Measurements from ENCODE around the gene ZFYVE9.

ZFYVE9 gene

GRCh38 chr1:52234708-52235107 is 92.8 kb downstream of the ZFYVE9 start:
- Histone ChIP-seq H4K8ac (ENCODE audit: low read depth, low read length) (no peak overlapping the region), H3K23ac (ENCODE audit: low read length) (no peak overlapping the region), H3K9ac (ENCODE audit: low read length) (no peak overlapping the region), H3K9me3 (ENCODE audit: insufficient read depth, low read depth, low read length) (no peaks in the 10 kb centered on the region), H3K27ac (ENCODE audit: low read depth, low read length) (no peak overlapping the region), H3K14ac (ENCODE audit: low read length) (no peak overlapping the region), H2BK5ac (ENCODE audit: low read depth, low read length, poor library complexity) (no peak overlapping the region), H3K4me3 (ENCODE audit: low read depth, low read length) (no peak overlapping the region), H3K4me1 (ENCODE audit: control insufficient read depth in 1 of 2, insufficient read depth in 2 of 2, low read length in 2 of 2) (peaks cover 2% of the 10 kb centered on the region in 2 experiments), H3K4me2 (ENCODE audit: low read length) (no peak overlapping the region), H2BK12ac (ENCODE audit: low read length) (no peak overlapping the region), H3K4ac (ENCODE audit: low read depth, low read length) (no peak overlapping the region), H2BK120ac (ENCODE audit: insufficient read depth, low read length, poor library complexity) (no peak overlapping the region), H3K36me3 (ENCODE audit: control insufficient read depth in 1 of 2, insufficient read depth in 2 of 2, low read length in 2 of 2) (no peaks in the 10 kb centered on the region), H3K27me3 (ENCODE audit: insufficient read depth, low read length) (no peaks in the 10 kb centered on the region), H3K79me2 (ENCODE audit: control insufficient read depth, insufficient read depth, low read length, poor library complexity) (no peaks in the 10 kb centered on the region), H4K12ac (ENCODE audit: low read depth, low read length) (no peak overlapping the region), H2AK5ac (ENCODE audit: low read length) (no peak overlapping the region), H3K18ac (ENCODE audit: low read length) (no peak overlapping the region), H4K91ac (ENCODE audit: low read depth, low read length) (no peak overlapping the region), H2AFZ (ENCODE audit: insufficient read depth, low read length, poor library complexity) (no peak overlapping the region), H3K79me1 (ENCODE audit: low read length) (no peaks in the 10 kb centered on the region)
- DNase-seq = no peak

GRCh38 chr1:52235646-52236045 is 93.8 kb downstream of the ZFYVE9 start:
- no peak overlapping the region for H2BK12ac ChIP-seq (ENCODE audit: low read length)
- no peaks in the 10 kb centered on the region for H3K36me3 ChIP-seq (ENCODE audit: control insufficient read depth in 1 of 2, insufficient read depth in 2 of 2, low read length in 2 of 2)
- H3K4me1 ChIP-seq (ENCODE audit: control insufficient read depth in 1 of 2, insufficient read depth in 2 of 2, low read length in 2 of 2) = peaks cover 2 to 4% of the 10 kb centered on the region in 2 experiments
- H3K27me3 ChIP-seq (ENCODE audit: insufficient read depth, low read length) = no peaks in the 10 kb centered on the region
- WGBS (ENCODE audit: extremely low coverage, insufficient coverage, insufficient read length) = no CpG with 5 or more reads among the region's 2 CpGs
- H3K4me2 ChIP-seq (ENCODE audit: low read length) = no peak overlapping the region
- H4K91ac ChIP-seq (ENCODE audit: low read depth, low read length) = no peak overlapping the region
- no peak overlapping the region for H4K8ac ChIP-seq (ENCODE audit: low read depth, low read length)
- H3K79me2 ChIP-seq (ENCODE audit: control insufficient read depth, insufficient read depth, low read length, poor library complexity) = no peaks in the 10 kb centered on the region
- H2BK120ac ChIP-seq (ENCODE audit: insufficient read depth, low read length, poor library complexity) = no peak overlapping the region
- no peak overlapping the region for H3K9ac ChIP-seq (ENCODE audit: low read length)
- H3K18ac ChIP-seq (ENCODE audit: low read length) = no peak overlapping the region
- H3K9me3 ChIP-seq (ENCODE audit: insufficient read depth, low read depth, low read length) = no peaks in the 10 kb centered on the region
- H3K27ac ChIP-seq (ENCODE audit: low read depth, low read length) = no peak overlapping the region
- no peak overlapping the region for H4K12ac ChIP-seq (ENCODE audit: low read depth, low read length)
- no peak overlapping the region for H3K4ac ChIP-seq (ENCODE audit: low read depth, low read length)
- H2AFZ ChIP-seq (ENCODE audit: insufficient read depth, low read length, poor library complexity) = no peak overlapping the region
- no peak overlapping the region for H2AK5ac ChIP-seq (ENCODE audit: low read length)
- no peaks in the 10 kb centered on the region for H3K79me1 ChIP-seq (ENCODE audit: low read length)
- no peak overlapping the region for H2BK5ac ChIP-seq (ENCODE audit: low read depth, low read length, poor library complexity)
- no peak overlapping the region for H3K14ac ChIP-seq (ENCODE audit: low read length)
- no peak for DNase-seq
- no peak overlapping the region for H3K23ac ChIP-seq (ENCODE audit: low read length)
- no peak overlapping the region for H3K4me3 ChIP-seq (ENCODE audit: low read depth, low read length)

GRCh38 chr1:52237430-52237829 is 95.5 kb downstream of the ZFYVE9 start:
- Histone ChIP-seq H3K79me2 (ENCODE audit: control insufficient read depth, insufficient read depth, low read length, poor library complexity) (no peaks in the 10 kb centered on the region), H3K9ac (ENCODE audit: low read length) (no peak overlapping the region), H2AFZ (ENCODE audit: insufficient read depth, low read length, poor library complexity) (no peak overlapping the region), H3K4ac (ENCODE audit: low read depth, low read length) (no peak overlapping the region), H2BK120ac (ENCODE audit: insufficient read depth, low read length, poor library complexity) (no peak overlapping the region), H2BK5ac (ENCODE audit: low read depth, low read length, poor library complexity) (no peak overlapping the region), H3K4me3 (ENCODE audit: low read depth, low read length) (no peak overlapping the region), H3K4me2 (ENCODE audit: low read length) (no peak overlapping the region), H3K9me3 (ENCODE audit: insufficient read depth, low read depth, low read length) (no peaks in the 10 kb centered on the region), H3K79me1 (ENCODE audit: low read length) (no peaks in the 10 kb centered on the region), H3K4me1 (ENCODE audit: control insufficient read depth in 1 of 2, insufficient read depth in 2 of 2, low read length in 2 of 2) (peaks cover 2 to 4% of the 10 kb centered on the region in 2 experiments), H3K18ac (ENCODE audit: low read length) (no peak overlapping the region), H2BK12ac (ENCODE audit: low read length) (no peak overlapping the region), H3K23ac (ENCODE audit: low read length) (no peak overlapping the region), H4K12ac (ENCODE audit: low read depth, low read length) (no peak overlapping the region), H4K8ac (ENCODE audit: low read depth, low read length) (no peak overlapping the region), H3K27ac (ENCODE audit: low read depth, low read length) (no peak overlapping the region), H3K14ac (ENCODE audit: low read length) (no peak overlapping the region), H2AK5ac (ENCODE audit: low read length) (no peak overlapping the region), H3K27me3 (ENCODE audit: insufficient read depth, low read length) (no peaks in the 10 kb centered on the region), H4K91ac (ENCODE audit: low read depth, low read length) (no peak overlapping the region), H3K36me3 (ENCODE audit: control insufficient read depth in 1 of 2, insufficient read depth in 2 of 2, low read length in 2 of 2) (no peaks in the 10 kb centered on the region)
- WGBS (ENCODE audit: extremely low coverage, insufficient coverage, insufficient read length) = no CpG with 5 or more reads among the region's 1 CpG
- DNase-seq = no peak

- Histone ChIP-seq H3K23ac (ENCODE audit: low read length) (no peak overlapping the region), H3K4me1 (ENCODE audit: control insufficient read depth in 1 of 2, insufficient read depth in 2 of 2, low read length in 2 of 2) (peaks cover 2 to 4% of the 10 kb centered on the region in 2 experiments), H3K27me3 (ENCODE audit: insufficient read depth, low read length) (no peaks in the 10 kb centered on the region), H3K4me2 (ENCODE audit: low read length) (no peak overlapping the region), H3K18ac (ENCODE audit: low read length) (no peak overlapping the region), H2AFZ (ENCODE audit: insufficient read depth, low read length, poor library complexity) (no peak overlapping the region), H3K9ac (ENCODE audit: low read length) (no peak overlapping the region), H3K79me2 (ENCODE audit: control insufficient read depth, insufficient read depth, low read length, poor library complexity) (no peaks in the 10 kb centered on the region), H3K4ac (ENCODE audit: low read depth, low read length) (no peak overlapping the region), H3K14ac (ENCODE audit: low read length) (no peak overlapping the region), H2BK12ac (ENCODE audit: low read length) (no peak overlapping the region), H4K12ac (ENCODE audit: low read depth, low read length) (no peak overlapping the region), H4K91ac (ENCODE audit: low read depth, low read length) (no peak overlapping the region), H3K9me3 (ENCODE audit: insufficient read depth, low read depth, low read length) (no peaks in the 10 kb centered on the region), H3K27ac (ENCODE audit: low read depth, low read length) (no peak overlapping the region), H2BK5ac (ENCODE audit: low read depth, low read length, poor library complexity) (no peak overlapping the region), H2BK120ac (ENCODE audit: insufficient read depth, low read length, poor library complexity) (no peak overlapping the region), H3K4me3 (ENCODE audit: low read depth, low read length) (no peak overlapping the region), H2AK5ac (ENCODE audit: low read length) (no peak overlapping the region), H3K36me3 (ENCODE audit: control insufficient read depth in 1 of 2, insufficient read depth in 2 of 2, low read length in 2 of 2) (no peaks in the 10 kb centered on the region), H3K79me1 (ENCODE audit: low read length) (no peaks in the 10 kb centered on the region), H4K8ac (ENCODE audit: low read depth, low read length) (no peak overlapping the region)
- DNase-seq = peak; percentile 58 to 91
- no CpG with 5 or more reads among the region's 2 CpGs for WGBS (ENCODE audit: extremely low coverage, insufficient coverage, insufficient read length)
Measured at GRCh38 chr1:52238474-52238873, 96.6 kb downstream of the ZFYVE9 start.

All from trophoblast cell (in vitro differentiated cells and primary cell).